Common myeloid progenitor, CD34-positive (primary cell): ENCODE results near the gene CD244.
A peak's percentile ranks its signal among the peaks of the same experiment; 100 is the strongest.

Experiments used
- CTCF ChIA-PET: fragments of 350-600 bp; sonication (Branson Sonifier 250); formaldehyde crosslinking; loops from one replicate; lab custom pipeline; 2021; ENCODE audit warnings: antibody characterized with exemption; lab: Charles Lee
- POLR2A ChIA-PET: fragments of 350-600 bp; sonication (Branson Sonifier 250); formaldehyde crosslinking; loops from one replicate; lab custom pipeline; 2021; ENCODE audit warnings: antibody characterized with exemption; lab: Charles Lee
- DNase-seq, 3 donors: peaks; one replicate each; pipeline versions ENCODE4 v3.0.0 to v3.0.0-alpha.2; 2013
- H3K27ac ChIP-seq, 2 experiments: 1 replicate in 1 of 2; 2 replicates in 1 of 2; pipeline ENCODE4 v1.7.0; 2013; ENCODE audit warnings: inconsistent platforms in 2 of 2, low read length in 2 of 2, mild to moderate bottlenecking in 2 of 2, low read depth in 1 of 2, moderate library complexity in 1 of 2; ENCODE audit not compliant: severe bottlenecking in 2 of 2, insufficient read depth in 1 of 2, poor library complexity in 1 of 2
- H3K27me3 ChIP-seq, 5 experiments: replicated peaks in 2 of 5; 1 replicate in 3 of 5; 2 replicates in 2 of 5; pipeline versions ENCODE4 v1.6.1 to v1.7.0; 2013; ENCODE audit warnings: low read length in 4 of 5, mild to moderate bottlenecking in 2 of 5, moderate library complexity in 2 of 5, inconsistent platforms in 1 of 5; ENCODE audit not compliant: insufficient read depth in 5 of 5, control insufficient read depth in 4 of 5
- H3K36me3 ChIP-seq, 4 experiments: 1 replicate in 2 of 4; 2 replicates in 2 of 4; pipeline versions ENCODE4 v1.6.1 to v1.7.0; 2013; ENCODE audit warnings: low read length in 3 of 4, control low read depth in 1 of 4, mild to moderate bottlenecking in 1 of 4; ENCODE audit not compliant: control insufficient read depth in 4 of 4, insufficient read depth in 4 of 4
- H3K4me1 ChIP-seq, 4 experiments: 1 replicate in 3 of 4; 2 replicates in 1 of 4; pipeline versions ENCODE4 v1.6.1 to v1.7.1; 2013; ENCODE audit warnings: low read length in 3 of 4, mild to moderate bottlenecking in 3 of 4, control low read depth in 1 of 4, inconsistent platforms in 1 of 4, moderate library complexity in 1 of 4; ENCODE audit not compliant: control insufficient read depth in 4 of 4, insufficient read depth in 4 of 4; ENCODE audit errors: control extremely low read depth in 1 of 4
- H3K4me3 ChIP-seq, 7 experiments: 1 replicate in 4 of 7; 2 replicates in 3 of 7; pipeline versions ENCODE4 v1.5.1 to v1.7.0; 2013; ENCODE audit warnings: mild to moderate bottlenecking in 7 of 7, low read length in 6 of 7, moderate library complexity in 6 of 7, inconsistent platforms in 2 of 7, low read depth in 2 of 7, control low read depth in 1 of 7; ENCODE audit not compliant: insufficient read depth in 4 of 7, control insufficient read depth in 1 of 7; ENCODE audit errors: extremely low read depth in 1 of 7
- H3K9me3 ChIP-seq, 5 experiments: 1 replicate in 4 of 5; 2 replicates in 1 of 5; pipeline versions ENCODE4 v1.6.1 to v1.7.1; 2013; ENCODE audit warnings: low read length in 4 of 5, mild to moderate bottlenecking in 2 of 5, inconsistent platforms in 1 of 5, low read depth in 1 of 5, moderate library complexity in 1 of 5; ENCODE audit not compliant: control insufficient read depth in 4 of 5, insufficient read depth in 2 of 5; ENCODE audit errors: control extremely low read depth in 1 of 5
- WGBS: methylation state at CpG from one replicate; pipeline ENCODE4 v1.1.5; 2013; ENCODE audit not compliant: insufficient coverage; 5-methylcytosine and 5-hydroxymethylcytosine counted together

The CD244 gene

DNA sequence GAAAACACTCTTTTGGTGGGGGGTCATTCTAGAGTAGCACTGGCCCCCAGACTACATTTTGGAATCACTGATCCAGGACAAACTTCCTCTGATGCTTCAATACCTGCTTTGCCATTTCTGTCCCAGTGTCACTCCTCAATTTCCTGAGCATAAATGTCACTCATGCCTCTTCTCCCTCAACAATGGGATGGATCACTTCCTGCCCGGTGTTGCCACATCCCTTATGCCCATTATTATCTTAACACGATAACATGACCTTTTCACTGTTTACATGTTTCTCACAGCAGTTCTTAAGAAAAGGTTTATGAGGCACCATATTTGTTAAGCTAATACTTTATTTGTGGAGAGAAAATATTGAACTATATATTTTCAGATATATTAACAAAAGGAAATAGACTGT lies 26.2 kb upstream of the CD244 start:
- POLR2A ChIA-PET = no interaction called here
- Histone ChIP-seq H3K27me3 (no peaks in the 10 kb centered on the region), H3K4me3 (no peak overlapping the region), H3K36me3 (no peaks in the 10 kb centered on the region), H3K27ac (no peak overlapping the region), H3K4me1 (peaks cover 0 to 5% (median 3%) of the 10 kb centered on the region in 4 experiments), H3K9me3 (no peaks in the 10 kb centered on the region)
- no CpG with 5 or more reads among the region's 2 CpGs for WGBS
- DNase-seq = no peak
- CTCF ChIA-PET = interaction anchor here (0.6 to 2.7 kb wide), 4 partner anchors 10 to 28 kb away, joined by 4 to 7 read pairs (median 4); no protein-coding TSS in a partner anchor

DNA sequence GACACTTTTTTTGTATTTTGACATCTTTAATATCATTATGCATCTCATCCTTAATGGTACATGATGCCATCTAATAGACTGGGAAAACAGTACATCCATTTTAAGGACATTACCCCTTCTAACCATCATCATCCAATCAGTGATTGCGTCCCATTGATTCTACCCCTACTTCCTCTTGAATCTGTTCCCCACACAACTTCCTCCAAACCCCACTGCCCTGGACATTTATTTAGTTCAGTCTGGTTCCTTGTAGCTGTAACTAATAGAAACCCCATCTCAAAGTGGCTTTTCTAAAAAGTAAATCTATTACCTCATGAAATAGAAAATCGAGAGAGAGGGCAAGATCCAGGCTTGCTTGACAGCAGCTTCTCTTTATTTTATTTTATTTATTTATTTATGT lies 24.4 kb upstream of the CD244 start:
- ChIA-PET CTCF (interaction anchor here (1.1 to 2.7 kb wide), 5 partner anchors 8 to 67 kb away, joined by 3 to 10 read pairs (median 4); no protein-coding TSS in a partner anchor), POLR2A (interaction anchor here (0.6 kb wide), 1 partner anchor 50 kb away, joined by 3 read pairs; no protein-coding TSS in a partner anchor)
- no peak overlapping the region for H3K27ac ChIP-seq
- H3K4me3 ChIP-seq = no peak overlapping the region
- DNase-seq = peak in 1 of 3 donors; percentile 28
- no peaks in the 10 kb centered on the region for H3K36me3 ChIP-seq
- H3K9me3 ChIP-seq = no peaks in the 10 kb centered on the region
- H3K27me3 ChIP-seq = no peaks in the 10 kb centered on the region
- H3K4me1 ChIP-seq = peaks cover 0 to 5% (median 3%) of the 10 kb centered on the region in 4 experiments
- 40% methylated on average over 1 of the region's 2 CpGs for WGBS

DNA sequence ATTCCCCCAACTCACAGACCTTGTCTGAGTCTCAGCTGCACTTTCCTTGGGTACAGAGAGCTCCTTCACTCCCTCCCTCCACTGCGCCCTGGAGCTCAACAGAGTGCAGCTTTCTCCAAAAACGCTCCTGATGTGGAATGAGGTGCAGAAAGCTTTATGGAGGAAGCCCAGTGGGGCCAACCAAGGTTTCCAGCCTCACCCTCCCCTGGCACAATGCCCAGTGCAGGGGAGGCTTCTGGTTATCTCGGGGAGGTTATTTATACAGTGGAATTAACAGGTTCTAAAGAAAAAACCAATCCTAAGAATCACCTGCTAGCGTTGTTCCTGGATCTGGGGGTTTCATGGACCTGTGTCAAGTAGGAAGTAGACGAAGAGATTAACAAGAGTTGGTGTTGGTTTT lies 22.4 kb upstream of the CD244 start, which contains the start of gene ITLN1:
ITLN1 (minus strand) TSS at position 139 of the 400 bp plus-strand sequence. CDS start 303 bp downstream, outside the sequence.
- POLR2A ChIA-PET = no interaction called here
- DNase-seq = peak in 1 of 3 donors; percentile 15
- H3K36me3 ChIP-seq = no peaks in the 10 kb centered on the region
- no peaks in the 10 kb centered on the region for H3K9me3 ChIP-seq
- CTCF ChIA-PET = interaction anchor here (0.6 to 2.4 kb wide), 8 partner anchors 8 to 218 kb away, joined by 3 to 10 read pairs (median 4); no protein-coding TSS in a partner anchor
- H3K27ac ChIP-seq = no peak within 1 kb of the TSS
- no peaks in the 10 kb centered on the region for H3K27me3 ChIP-seq
- H3K4me1 ChIP-seq = peaks cover 0 to 5% (median 3%) of the 10 kb centered on the region in 4 experiments
- 41% methylated on average over 3 of the region's 5 CpGs for WGBS
- no peak within 1 kb of the TSS for H3K4me3 ChIP-seq

DNA sequence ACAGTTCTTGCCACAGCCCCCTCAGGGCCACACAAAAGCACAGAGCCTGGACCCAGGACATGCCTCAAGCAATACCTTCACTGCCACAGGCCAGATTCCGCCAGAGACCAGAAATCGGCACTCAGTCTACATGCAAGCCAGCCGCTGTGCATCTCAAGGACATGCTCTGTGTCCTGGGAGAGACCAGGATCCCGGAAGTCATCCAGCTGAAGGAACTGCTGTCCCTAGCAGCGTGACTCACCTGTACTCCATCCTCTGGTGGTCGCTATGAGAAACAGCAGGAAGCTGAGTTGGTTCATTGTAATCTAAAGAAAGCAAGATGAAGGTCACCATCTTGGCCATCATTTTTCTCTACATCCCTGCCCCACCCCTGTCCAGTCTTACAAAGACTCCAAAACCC lies 21.9 kb upstream of the CD244 start:
- Histone ChIP-seq H3K4me1 (peaks cover 0 to 5% (median 3%) of the 10 kb centered on the region in 4 experiments), H3K4me3 (no peak overlapping the region), H3K27me3 (no peaks in the 10 kb centered on the region), H3K36me3 (no peaks in the 10 kb centered on the region), H3K27ac (no peak overlapping the region), H3K9me3 (no peaks in the 10 kb centered on the region)
- CTCF ChIA-PET = interaction anchor here (0.6 to 1.8 kb wide), 7 partner anchors 32 to 218 kb away, joined by 3 to 10 read pairs (median 3); no protein-coding TSS in a partner anchor
- DNase-seq = no peak
- 95% methylated on average over 5 of the region's 6 CpGs for WGBS
- POLR2A ChIA-PET = no interaction called here

DNA sequence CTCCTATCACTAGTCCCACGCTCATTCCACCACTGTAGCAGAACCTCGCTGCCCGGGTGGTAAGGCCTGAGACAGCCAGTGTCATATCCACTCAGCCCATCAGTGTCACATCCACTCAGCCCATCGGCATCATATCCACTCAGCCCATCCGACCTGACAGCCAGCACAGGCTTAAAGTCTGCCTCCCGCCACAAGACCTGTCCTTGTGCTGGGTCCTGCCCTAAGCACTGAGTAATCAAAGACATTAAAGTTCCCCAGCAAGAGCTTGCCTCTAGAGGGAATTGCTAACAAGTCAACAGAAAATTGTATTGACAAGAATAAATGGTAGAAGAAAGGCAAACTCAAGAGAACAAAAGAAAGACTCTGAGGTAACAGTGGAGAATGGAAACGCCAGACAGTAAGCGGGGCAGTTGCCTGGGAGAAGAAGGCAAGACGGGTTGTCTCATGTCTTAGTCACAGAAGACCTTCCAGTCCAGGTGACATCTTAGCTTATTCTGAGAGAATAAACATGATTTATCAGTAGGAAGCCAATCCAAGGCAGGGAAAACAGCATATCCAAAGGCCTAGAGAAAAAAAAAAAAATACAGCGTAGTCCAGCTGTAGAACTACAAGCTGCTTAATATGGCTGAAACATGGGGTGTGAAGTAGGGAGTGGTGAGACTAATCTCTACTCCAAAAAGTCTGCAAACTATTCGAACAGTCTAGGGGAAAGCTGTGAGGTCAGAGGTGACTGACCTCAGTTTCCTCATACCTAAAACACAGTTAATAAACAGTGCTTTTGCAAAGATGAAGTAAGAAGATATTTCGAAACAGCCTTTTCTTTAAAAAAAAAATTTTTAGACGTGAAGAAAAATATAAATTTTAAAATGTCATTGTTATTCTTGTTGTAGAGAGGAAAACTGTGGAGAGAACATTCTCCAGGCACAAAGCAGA lies 21.2 kb upstream of the CD244 start:
- no peaks in the 10 kb centered on the region for H3K27me3 ChIP-seq
- no peak for DNase-seq
- ChIA-PET POLR2A (no interaction called here), CTCF (interaction anchor here (1.1 to 1.8 kb wide), 6 partner anchors 44 to 104 kb away, joined by 3 to 8 read pairs (median 4); no protein-coding TSS in a partner anchor)
- no peaks in the 10 kb centered on the region for H3K36me3 ChIP-seq
- no peaks in the 10 kb centered on the region for H3K9me3 ChIP-seq
- WGBS = 100% methylated on average over 7 of the region's 13 CpGs
- H3K27ac ChIP-seq = no peak overlapping the region
- no peak overlapping the region for H3K4me3 ChIP-seq
- peaks cover 0 to 5% (median 3%) of the 10 kb centered on the region in 4 experiments for H3K4me1 ChIP-seq

DNA sequence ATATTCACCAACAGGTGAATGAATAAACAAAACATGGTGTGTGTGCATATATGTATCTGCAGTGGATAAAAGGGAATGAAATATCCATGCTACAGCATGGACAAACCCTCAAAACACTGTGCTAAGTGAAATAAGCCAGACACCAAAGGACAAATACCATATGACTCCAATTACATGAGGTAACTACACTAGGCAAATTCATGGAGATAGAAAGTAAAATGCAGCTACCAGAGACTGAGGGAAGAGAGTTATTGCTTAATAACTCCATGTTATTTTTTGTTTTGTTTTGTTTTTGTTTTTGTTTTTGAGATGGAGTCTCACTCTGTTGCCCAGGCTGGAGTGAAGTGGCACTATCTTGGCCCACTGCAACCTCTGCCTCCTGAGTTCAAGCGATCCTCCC lies 19.9 kb upstream of the CD244 start:
- Histone ChIP-seq H3K27me3 (no peaks in the 10 kb centered on the region), H3K4me1 (peaks cover 0 to 5% (median 3%) of the 10 kb centered on the region in 4 experiments), H3K9me3 (no peaks in the 10 kb centered on the region), H3K27ac (no peak overlapping the region), H3K4me3 (no peak overlapping the region), H3K36me3 (no peaks in the 10 kb centered on the region)
- POLR2A ChIA-PET = no interaction called here
- no peak for DNase-seq
- CTCF ChIA-PET = interaction anchor here (1.1 to 1.4 kb wide), 4 partner anchors 44 to 103 kb away, joined by 3 to 6 read pairs (median 4); no protein-coding TSS in a partner anchor
- WGBS = no CpG with 5 or more reads among the region's 1 CpG
